B cell (primary cell): ENCODE measurements around the gene APPBP2. TPM values are rescaled to one million over a fixed set of nuclear protein-coding genes. Genes with fewer than 3 reads are reported as not detected.

Experiments used
- ATAC-seq: fragments of 200-7000 bp; cut with Tn5 transposase; one replicate; pipeline ENCODE4 v1.10.0; 2021; ENCODE audit warnings: low read depth, mild to moderate bottlenecking, moderate number of reproducible peaks, moderate library complexity
- CTCF ChIA-PET: fragments of 350-600 bp; sonication (Branson Sonifier 250); formaldehyde crosslinking; loops from one replicate; lab custom pipeline; 2021; ENCODE audit warnings: antibody characterized with exemption, inconsistent platforms; lab: Charles Lee
- POLR2A ChIA-PET: fragments of 350-600 bp; sonication (Branson Sonifier 250); formaldehyde crosslinking; loops from one replicate; lab custom pipeline; 2021; ENCODE audit warnings: antibody characterized with exemption; lab: Charles Lee
- DNase-seq: peaks from one replicate; pipeline ENCODE4 v3.0.0; 2013
- H2AFZ ChIP-seq: 2 replicates; pipeline ENCODE4 v1.6.1; 2012; ENCODE audit warnings: mild to moderate bottlenecking, low read depth, low read length; ENCODE audit not compliant: insufficient read depth, poor library complexity, severe bottlenecking
- H3K27ac ChIP-seq, 2 donors: 1 replicate in 1 of 2; 2 replicates in 1 of 2; pipeline ENCODE4 v1.5.1; 2012 to 2013; ENCODE audit warnings: low read length in 2 of 2, mild to moderate bottlenecking in 2 of 2, moderate library complexity in 1 of 2
- H3K27me3 ChIP-seq, 4 experiments: fragments of 200-600 bp in 1 of 4; sonication (generic) in 1 of 4; replicated peaks in 1 of 4; 1 replicate in 2 of 4; 2 replicates in 2 of 4; pipeline versions ENCODE4 v1.6.1 to v1.7.0; 2013 to 2016; ENCODE audit warnings: low read length in 3 of 4, mild to moderate bottlenecking in 2 of 4, mixed read lengths in 1 of 4, moderate library complexity in 1 of 4; ENCODE audit not compliant: insufficient read depth in 4 of 4, control insufficient read depth in 3 of 4; ENCODE audit errors: control extremely low read depth in 1 of 4
- H3K36me3 ChIP-seq, 2 experiments: replicated peaks in 1 of 2; 1 replicate in 1 of 2; 2 replicates in 1 of 2; pipeline versions ENCODE4 v1.6.1 to v1.7.1; 2013; ENCODE audit warnings: low read length in 1 of 2; ENCODE audit not compliant: insufficient read depth in 2 of 2, control insufficient read depth in 1 of 2; ENCODE audit errors: control extremely low read depth in 1 of 2, extremely low read depth in 1 of 2
- H3K4me1 ChIP-seq, 2 donors: fragments of 200-600 bp in 1 of 2; sonication (generic) in 1 of 2; 1 replicate in 1 of 2; 2 replicates in 1 of 2; pipeline versions ENCODE4 v1.5.1 to v1.6.1; 2013 to 2017; ENCODE audit warnings: low read length in 2 of 2; ENCODE audit not compliant: control insufficient read depth in 2 of 2, insufficient read depth in 2 of 2
- H3K4me2 ChIP-seq: replicated peaks from 2 replicates; pipeline ENCODE3; 2012; ENCODE audit warnings: mild to moderate bottlenecking, low read depth, low read length; ENCODE audit not compliant: poor library complexity, severe bottlenecking
- H3K4me3 ChIP-seq, 5 experiments: fragments of 200-600 bp in 1 of 5; sonication (generic) in 1 of 5; 1 replicate in 3 of 5; 2 replicates in 2 of 5; pipeline versions ENCODE4 v1.5.1 to v1.7.0; 2011 to 2016; ENCODE audit warnings: low read length in 4 of 5, mild to moderate bottlenecking in 4 of 5, low read depth in 2 of 5, control low read depth in 1 of 5, moderate library complexity in 1 of 5; ENCODE audit not compliant: insufficient read depth in 1 of 5; ENCODE audit errors: control extremely low read depth in 1 of 5, extremely low read depth in 1 of 5
- H3K79me2 ChIP-seq: fragments of 200-600 bp; sonication (generic); one replicate; pipeline ENCODE4 v1.6.0; 2016; ENCODE audit warnings: low read length; ENCODE audit not compliant: control insufficient read depth, insufficient read depth
- H3K9ac ChIP-seq: fragments of 200-600 bp; sonication (generic); 2 replicates; pipeline ENCODE4 v1.6.1; 2017; ENCODE audit warnings: mild to moderate bottlenecking, low read length, moderate library complexity
- H3K9me3 ChIP-seq, 3 donors: one replicate each; pipeline versions ENCODE4 v1.6.1 to v1.7.1; 2013; ENCODE audit warnings: low read length in 2 of 3; ENCODE audit not compliant: control insufficient read depth in 2 of 3, insufficient read depth in 1 of 3; ENCODE audit errors: control extremely low read depth in 1 of 3
- H4K20me1 ChIP-seq: 2 replicates; pipeline ENCODE4 v1.6.0; 2012; ENCODE audit warnings: mild to moderate bottlenecking, low read length; ENCODE audit not compliant: insufficient read depth, control insufficient read depth, poor library complexity, severe bottlenecking
- H3K27ac Mint-ChIP-seq: one replicate; pipeline ENCODE4 v1.8.0; 2021; ENCODE audit warnings: mixed read lengths
- H3K27me3 Mint-ChIP-seq: one replicate; pipeline ENCODE4 v1.8.0; 2021; ENCODE audit warnings: mixed read lengths
- H3K4me1 Mint-ChIP-seq: one replicate; pipeline ENCODE4 v1.8.0; 2021; ENCODE audit warnings: mixed read lengths
- H3K4me3 Mint-ChIP-seq: one replicate; pipeline ENCODE4 v1.8.0; 2021; ENCODE audit warnings: mixed read lengths
- H3K9me3 Mint-ChIP-seq: one replicate; pipeline ENCODE4 v1.8.0; 2022; ENCODE audit warnings: mixed read lengths; ENCODE audit not compliant: insufficient read depth
- EZH2 ChIP-seq: IDR thresholded peaks from 2 replicates; pipeline ENCODE4 v1.6.1; 2012; ENCODE audit warnings: borderline replicate concordance, low read depth, mild to moderate bottlenecking, moderate library complexity, low read length; ENCODE audit not compliant: insufficient read depth, poor library complexity, severe bottlenecking
- WGBS: methylation state at CpG from one replicate; pipeline ENCODE4 v1.1.5; 2013; ENCODE audit warnings: missing lambda C conversion rate; ENCODE audit not compliant: insufficient coverage; 5-methylcytosine and 5-hydroxymethylcytosine counted together
- intact Hi-C: fragments of 100-400 bp; cut with micrococcal nuclease; formaldehyde crosslinking; loops from one replicate; pipeline ENCODE4 v1.10.0; 2022
- polyA plus RNA-seq: library from polyadenylated mRNA; depleted of rRNA; stranded (reverse); fragments of >200 nt; gene quantifications from 2 replicates; pipeline ENCODE4 v1.2.3, GENCODE V29; 2012
- total RNA-seq, 2 donors: library from RNA; stranded (reverse); fragments of 120-200 nt in 1 of 2; gene quantifications; 1 replicate in 1 of 2; 2 replicates in 1 of 2; pipeline versions ENCODE4 v1.2.3 to v1.2.4, GENCODE V29; 2013 to 2022
- TF ChIP-seq, protein P1 (sequence below): fragments of 200-600 bp; IDR thresholded peaks from one replicate; pipeline ENCODE4 v1.8.0; 2022; ENCODE audit warnings: antibody characterized with exemption, mild to moderate bottlenecking

APPBP2 gene
- total and polyA plus RNA-seq, 2 donors (not counting 1 experiment from before 2014, with no cell fraction given), result 6.3 to 38.8 TPM

DNA sequence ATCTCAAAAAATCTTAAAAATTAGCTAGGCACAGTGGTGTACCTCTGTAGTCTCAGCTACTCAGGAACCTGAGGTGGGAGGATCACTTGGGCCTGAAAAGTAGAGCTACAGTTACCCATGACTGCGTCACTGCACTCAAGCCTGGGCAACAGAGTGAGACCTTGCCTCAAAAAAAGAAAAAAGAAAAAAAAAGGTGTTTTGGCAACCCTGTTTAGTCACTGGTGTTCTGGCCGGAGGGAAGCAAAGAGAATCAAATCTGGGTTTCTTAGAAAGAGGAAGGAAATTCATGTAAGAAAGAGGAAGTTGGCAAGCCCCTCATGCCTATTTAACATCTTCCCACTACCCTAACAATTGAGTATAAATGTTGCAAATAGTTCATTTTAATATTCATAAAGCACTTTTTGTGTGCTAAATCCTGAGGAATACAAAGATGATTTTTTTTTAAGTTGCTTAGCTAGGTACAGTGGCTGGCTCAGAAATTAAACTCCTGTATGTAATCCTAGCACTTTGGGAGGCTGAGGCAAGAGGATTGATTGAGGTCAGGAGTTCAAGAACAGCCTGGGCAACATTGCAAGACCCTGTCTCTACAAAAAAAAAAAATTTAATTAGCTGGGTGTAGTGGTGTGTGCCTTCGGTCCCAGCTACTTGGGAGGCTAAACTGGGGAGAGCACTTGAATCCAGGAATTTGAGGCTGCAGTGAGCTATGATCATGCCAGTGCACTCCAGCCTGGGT lies 127.6 kb downstream of the APPBP2 start:
- POLR2A ChIA-PET, result no interaction called here

More for the DNA sequence above, 127.6 kb downstream of the APPBP2 start:
- Histone ChIP-seq H3K36me3 (no peaks in the 10 kb centered on the region), H3K27ac (peak overlapping the region; percentile 80 to 85), H4K20me1 (no peaks in the 10 kb centered on the region), H3K27me3 (no peaks in the 10 kb centered on the region), H3K4me3 (peak overlapping the region in 1 of 5 experiments; percentile 49), H3K79me2 (no peaks in the 10 kb centered on the region), H3K4me1 (peaks cover 48 to 60% of the 10 kb centered on the region in 2 donors), H3K9me3 (no peaks in the 10 kb centered on the region), H2AFZ (no peak overlapping the region), H3K9ac (no peak overlapping the region), H3K4me2 (peak overlapping the region; percentile 69)
- Mint-ChIP-seq H3K27me3 (no peaks in the 10 kb centered on the region), H3K27ac (peak overlapping the region; percentile 80), H3K4me1 (peaks cover 73% of the 10 kb centered on the region), H3K4me3 (peak overlapping the region; percentile 23), H3K9me3 (no peaks in the 10 kb centered on the region)
- DNase-seq (peak; percentile 93), ATAC-seq (peak; percentile 94)
- no peak for TF ChIP-seq EZH2
- TF ChIP-seq, protein P1, sequence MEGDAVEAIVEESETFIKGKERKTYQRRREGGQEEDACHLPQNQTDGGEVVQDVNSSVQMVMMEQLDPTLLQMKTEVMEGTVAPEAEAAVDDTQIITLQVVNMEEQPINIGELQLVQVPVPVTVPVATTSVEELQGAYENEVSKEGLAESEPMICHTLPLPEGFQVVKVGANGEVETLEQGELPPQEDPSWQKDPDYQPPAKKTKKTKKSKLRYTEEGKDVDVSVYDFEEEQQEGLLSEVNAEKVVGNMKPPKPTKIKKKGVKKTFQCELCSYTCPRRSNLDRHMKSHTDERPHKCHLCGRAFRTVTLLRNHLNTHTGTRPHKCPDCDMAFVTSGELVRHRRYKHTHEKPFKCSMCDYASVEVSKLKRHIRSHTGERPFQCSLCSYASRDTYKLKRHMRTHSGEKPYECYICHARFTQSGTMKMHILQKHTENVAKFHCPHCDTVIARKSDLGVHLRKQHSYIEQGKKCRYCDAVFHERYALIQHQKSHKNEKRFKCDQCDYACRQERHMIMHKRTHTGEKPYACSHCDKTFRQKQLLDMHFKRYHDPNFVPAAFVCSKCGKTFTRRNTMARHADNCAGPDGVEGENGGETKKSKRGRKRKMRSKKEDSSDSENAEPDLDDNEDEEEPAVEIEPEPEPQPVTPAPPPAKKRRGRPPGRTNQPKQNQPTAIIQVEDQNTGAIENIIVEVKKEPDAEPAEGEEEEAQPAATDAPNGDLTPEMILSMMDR, result no peak
- WGBS, result 0% methylated on average over 1 of the region's 3 CpGs
- intact Hi-C loops, result loop anchor here (1.0 kb wide), 1 partner anchor 23 kb away; no protein-coding TSS in a partner anchor
- CTCF ChIA-PET, result interaction anchor here (1.1 to 1.8 kb wide), 4 partner anchors 10 to 258 kb away, joined by 3 to 16 read pairs (median 4); no protein-coding TSS in a partner anchor
